NK-92 treated with Interleukin-12 subunit alpha and Interleukin-12 subunit beta, amount 100 ng/mL, for 24 hours (cell line): ENCODE data around the gene FBXL7.

Source experiments
- DNase-seq: peaks from one replicate; lab custom pipeline; 2025; lab: John Stamatoyannopoulos, UW

Gene FBXL7

DNA sequence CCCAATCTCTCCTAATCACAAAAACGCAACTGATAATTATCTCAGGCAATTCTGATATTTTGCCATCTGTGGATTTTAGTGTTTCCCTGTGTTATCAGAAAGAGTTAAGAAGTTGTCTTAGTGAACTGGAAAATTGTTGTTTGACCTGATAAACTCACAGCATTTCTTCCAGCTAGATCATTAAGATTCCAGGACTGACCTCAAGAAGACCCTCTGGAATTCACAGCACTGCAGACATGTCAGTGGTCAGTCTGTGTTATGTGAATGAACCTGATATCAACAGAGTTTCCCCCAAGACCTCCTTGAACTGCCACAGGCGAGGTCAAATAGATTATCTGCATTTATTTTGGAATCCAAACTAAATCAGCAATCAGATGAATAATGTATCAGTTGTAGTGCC is 174.7 kb downstream of the FBXL7 start:
- no peak for DNase-seq

DNA sequence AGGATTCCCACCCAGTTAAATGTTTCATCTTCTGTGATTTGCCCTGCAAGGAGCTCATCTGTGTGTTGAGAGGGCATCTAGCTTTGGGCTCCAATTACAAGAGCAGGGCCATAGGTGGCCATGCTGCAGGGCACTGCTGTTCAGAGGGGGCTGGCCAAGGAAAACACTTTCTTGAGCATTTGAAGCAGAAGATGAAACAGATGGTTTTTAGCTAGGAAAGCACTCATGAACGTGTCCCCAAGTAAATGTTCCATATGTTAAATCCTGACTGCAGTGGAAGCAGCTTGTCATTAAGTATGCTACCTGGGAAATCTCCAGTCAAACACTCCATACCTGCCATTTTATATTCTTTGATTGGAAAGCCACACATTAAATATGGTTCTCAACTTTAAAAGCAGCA is 176.6 kb downstream of the FBXL7 start:
- DNase-seq, result no peak

DNA sequence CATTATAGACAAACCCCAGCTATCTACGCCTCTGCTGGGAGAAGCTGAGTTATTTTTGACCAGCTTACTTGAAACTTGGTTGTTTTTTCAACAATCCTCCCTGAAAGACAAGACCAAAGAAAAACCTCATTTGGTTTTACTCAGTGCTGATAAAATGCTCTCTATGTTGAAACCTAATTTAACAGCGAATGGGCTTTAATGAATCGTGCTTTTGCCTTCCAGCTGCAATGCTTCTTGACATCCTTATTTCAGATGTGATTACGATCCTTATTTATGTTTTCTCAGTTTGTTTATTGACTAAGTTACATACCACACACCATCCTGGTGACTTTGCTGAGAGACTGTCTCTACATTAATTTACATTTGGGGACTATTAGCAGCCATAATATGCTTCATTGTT is 179.2 kb downstream of the FBXL7 start:
- DNase-seq, result no peak

DNA sequence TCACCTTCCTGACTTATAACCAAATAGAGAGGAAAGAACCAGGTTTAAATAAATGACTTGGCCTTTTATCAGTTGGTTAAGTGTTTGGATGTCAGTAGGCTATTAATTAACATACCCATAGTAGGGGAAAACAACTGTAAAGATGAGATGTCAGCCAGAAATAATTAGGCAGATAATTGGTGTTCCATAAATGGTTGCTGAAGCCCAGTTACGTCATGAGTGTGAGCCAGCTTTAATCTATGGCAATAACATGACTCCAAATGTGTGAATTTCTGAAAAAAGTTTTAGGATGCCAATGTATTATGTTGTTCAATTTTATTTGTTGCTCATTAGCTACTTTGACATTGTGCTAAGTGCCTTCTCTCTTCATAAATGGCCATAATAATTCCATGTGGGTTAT is 180.5 kb downstream of the FBXL7 start:
- DNase-seq, result no peak

DNA sequence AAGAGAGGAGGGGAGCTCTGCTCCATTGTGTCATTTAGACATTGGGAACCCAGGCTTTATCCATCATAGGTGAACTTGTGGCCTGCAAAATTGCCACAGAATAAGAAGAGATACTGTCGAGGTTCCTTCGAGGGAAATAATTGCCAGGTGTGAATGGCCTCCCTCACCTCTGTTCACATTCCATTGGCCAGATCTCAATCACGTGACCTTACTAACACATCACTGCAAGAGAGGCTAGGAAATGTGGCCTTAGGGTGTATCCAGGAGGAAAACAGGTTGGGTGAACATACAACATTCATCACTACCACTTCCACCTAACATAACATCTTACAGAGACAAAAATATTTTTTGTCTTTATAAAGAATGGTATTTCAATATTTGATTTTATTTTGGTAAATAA is 182.1 kb downstream of the FBXL7 start:
- DNase-seq, result no peak

DNA sequence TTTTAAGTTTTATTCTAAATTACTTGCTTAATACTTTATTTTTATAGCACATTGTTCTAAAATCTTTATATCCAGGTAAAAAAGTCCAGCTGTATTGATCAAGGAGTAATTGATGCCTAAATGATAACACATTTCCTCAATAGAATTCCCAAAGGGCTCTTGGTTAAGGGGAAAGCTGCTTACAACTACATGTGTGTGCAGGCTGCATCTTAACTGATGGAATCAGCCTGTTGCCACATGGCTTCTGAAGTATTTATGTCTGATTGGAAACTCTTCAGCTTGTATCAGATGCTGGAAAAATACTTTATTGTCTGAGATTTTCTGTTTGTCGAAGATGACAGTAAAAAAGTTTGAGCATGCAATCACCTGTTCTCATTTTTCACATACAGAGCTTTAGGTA is 182.6 kb downstream of the FBXL7 start:
- DNase-seq, result no peak

DNA sequence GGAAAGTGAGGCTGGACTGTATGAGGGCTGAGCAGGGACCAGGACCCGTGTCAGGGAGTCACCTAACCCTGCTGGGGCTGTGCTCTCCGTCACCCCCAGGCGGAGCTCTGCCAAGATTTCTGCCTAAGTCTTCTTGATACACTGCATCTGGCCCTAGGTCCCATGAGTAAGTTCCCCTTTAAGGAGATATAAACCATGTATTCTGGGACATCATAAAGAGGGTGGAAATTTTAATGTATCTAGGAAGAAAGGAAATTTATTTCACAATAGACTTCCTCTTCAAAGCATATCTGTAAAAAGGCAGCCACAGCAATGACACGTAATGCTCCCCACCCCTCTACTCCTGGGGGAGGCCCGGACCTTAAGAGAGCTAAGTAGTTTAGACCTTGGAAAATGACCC is 183.4 kb downstream of the FBXL7 start:
- no peak for DNase-seq

DNA sequence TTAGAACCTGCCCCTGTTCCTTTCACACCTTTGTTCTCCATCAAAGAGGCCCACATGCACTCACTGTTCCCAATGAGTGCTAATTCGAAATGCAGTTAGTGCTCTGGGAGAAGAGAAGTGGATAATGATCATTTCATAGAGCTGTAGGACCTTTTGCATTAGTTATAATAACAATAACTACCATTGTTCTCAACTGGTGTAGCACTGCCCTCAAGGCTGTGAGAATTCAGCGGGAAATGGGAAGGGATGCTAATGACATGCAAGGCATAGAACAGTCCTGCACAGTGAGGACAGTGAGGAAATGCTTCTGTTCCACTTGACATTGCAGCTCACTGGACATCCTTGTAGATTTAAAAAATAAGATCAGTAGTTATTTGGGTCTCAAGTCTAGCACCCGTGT is 187.4 kb downstream of the FBXL7 start:
- no peak for DNase-seq

DNA sequence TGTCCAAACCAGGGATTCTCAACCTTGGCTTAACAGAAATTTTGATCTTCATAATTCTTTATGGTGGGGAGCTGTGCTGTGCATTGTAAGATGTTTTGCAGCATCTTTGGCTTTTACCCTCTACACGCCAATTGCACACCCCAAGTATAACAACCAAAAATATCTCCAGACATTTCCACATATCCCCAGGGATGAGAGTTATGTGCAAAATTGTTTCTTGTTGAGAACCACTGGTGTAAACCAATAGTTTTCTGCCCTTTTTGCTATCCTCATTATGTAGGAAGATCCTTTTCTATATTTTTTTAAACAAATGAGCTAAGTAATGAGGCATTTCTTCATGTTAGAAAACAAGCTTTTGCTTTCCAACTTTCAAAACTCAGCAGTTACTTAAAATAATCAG is 189.9 kb downstream of the FBXL7 start:
- no peak for DNase-seq

DNA sequence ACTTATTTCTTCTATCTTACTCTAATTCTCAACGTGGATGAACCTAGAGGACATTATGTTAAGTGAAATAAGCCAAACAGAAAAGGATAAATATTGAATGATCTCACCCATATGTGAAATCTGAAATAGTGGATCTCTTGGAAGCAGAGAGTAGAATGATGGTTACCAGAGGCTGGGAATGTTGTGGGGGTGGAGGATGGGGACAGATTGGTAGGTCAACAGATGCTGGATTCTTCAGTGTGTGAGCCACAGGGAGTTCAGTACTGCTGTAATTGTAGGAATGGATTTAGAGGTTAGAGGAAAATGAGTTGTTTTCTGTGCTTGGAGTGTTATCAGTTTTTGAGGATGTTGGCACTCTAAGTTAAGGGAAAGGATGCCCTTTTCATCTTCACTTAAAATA is 190.6 kb downstream of the FBXL7 start:
- DNase-seq, result no peak

DNA sequence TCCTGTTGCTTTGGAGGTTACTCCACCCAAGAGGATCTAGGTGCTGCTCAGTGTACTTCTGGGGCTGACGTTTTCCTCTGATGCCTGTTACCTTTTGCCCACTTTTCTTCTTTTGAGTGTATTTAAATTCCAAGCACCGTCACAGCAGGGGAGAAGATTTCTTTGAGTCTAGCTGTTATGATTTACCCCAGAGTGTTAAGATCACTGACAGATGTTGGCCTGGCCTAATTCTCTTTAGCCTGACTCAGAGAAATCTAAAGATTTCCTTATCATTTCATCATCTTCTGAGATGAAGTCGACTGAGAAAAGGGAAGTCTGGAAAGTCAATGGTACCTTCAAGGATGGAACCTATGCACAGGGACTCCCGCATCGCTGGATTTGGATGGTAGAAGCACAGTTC is 191.5 kb downstream of the FBXL7 start:
- no peak for DNase-seq

DNA sequence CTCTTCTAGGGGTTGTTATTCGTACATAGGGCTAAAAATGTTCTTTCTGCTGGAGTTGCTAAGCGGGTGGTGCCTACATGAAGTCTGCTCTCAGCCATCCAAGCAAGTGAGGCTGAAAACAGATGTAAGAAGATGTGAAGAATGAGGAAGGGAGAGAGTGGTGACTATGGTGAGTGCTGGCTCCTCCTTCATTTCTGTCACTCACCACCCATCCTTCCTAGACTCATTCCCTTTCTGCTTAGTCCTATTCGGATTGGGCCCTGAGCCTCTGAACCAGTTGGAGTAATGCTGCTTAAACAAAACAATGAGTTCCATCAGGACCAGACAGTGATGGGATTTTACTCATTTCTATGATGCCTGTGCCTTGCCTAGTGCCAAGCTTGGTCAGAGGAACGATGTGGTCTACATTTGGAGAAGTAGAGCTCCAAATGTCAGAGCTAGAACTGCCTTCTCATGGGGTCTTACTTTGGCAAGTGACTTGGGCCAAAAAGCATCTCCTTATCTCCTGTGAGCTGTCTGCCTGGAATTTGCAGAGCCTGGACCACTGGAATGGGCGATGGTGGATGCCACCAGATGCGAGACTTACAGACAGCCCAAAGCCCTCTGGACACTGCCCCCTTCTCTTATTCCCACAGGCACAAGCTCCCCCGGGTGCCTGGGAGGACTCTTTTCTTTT is 192.9 kb downstream of the FBXL7 start:
- DNase-seq, result no peak

DNA sequence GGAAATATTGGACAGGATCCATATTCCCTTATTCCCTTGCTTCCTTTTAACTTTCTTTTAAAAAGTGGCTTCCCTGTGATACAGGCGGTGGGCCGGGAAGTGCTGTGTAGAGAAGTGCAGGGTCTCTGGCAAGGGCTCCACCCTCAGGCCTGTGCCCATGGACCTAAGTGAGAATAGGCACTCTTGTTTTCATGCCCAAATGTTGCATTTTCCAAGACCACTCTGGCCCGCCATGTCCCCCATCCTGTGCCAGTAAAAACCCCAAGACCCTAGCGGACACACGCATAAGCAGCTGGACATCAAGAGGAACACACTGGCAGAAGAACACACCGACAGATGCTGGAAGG is 193.4 kb downstream of the FBXL7 start:
- DNase-seq, result no peak

DNA sequence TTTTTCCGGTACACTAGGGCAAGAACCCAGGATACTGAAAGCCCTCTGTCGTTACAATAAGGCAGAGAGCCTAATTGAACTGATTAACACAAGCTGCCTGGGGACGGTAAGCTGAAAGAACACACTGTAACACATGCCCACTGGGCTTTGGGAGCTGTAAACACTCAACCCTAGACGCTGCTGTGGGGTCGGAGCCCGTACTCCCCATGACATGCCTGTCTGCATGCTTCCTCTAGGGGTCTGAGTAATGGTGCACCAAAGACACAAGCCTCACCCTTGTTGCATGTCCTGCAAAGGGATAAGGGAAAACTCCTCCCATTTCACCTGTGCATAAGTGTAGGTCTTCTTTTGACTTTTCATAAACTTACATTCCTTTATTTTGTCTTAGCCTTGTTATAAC is 194.0 kb downstream of the FBXL7 start:
- no peak for DNase-seq

DNA sequence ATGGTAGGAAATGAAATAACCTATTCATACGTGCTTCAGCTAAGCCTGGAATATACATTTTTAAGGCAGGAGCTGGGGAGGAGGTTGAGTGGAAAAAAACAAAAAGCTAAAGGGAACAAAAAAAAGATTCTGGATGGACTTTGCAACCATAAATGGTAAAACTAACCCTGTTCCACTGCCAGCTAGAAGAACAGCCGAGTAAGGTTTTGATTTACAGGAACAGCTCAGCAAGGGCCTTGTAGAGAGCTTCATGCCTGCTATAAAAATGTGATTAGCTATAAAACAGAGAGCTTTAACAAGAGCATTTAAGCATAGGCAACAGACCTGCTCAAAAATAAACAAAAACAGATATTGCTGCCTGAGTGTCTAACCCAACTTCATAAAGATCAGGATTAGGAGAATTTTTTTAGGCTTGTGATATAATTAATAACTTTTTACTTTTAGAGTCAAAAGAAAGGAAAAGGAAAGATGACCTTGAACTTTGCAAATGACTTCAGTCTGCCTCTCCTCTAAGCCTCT is 194.8 kb downstream of the FBXL7 start:
- no peak for DNase-seq

DNA sequence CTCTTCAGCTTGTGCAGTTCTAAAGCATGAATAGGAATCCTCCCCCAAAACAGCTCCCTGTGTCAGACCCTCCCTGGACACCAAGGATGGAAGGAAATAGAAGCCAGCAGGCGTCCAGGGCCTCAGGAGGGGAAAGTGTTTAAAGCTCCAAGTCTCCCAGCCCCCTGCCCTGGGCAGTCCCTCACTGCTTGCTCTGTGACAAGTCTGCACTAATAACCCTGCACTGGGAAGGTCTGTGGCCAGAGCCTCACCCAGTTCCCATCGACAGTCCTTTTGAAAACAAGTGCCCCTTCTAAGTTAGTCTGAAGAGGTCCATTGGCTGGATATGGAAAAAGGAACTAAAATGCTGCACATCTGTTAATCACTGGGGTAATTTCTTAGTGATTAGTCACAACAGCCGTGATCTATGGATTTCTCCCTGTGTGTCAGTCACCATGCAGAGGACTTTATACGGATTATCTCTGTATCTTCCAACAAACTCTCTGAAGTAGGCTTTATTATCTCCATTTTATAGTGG is 195.3 kb downstream of the FBXL7 start:
- no peak for DNase-seq

DNA sequence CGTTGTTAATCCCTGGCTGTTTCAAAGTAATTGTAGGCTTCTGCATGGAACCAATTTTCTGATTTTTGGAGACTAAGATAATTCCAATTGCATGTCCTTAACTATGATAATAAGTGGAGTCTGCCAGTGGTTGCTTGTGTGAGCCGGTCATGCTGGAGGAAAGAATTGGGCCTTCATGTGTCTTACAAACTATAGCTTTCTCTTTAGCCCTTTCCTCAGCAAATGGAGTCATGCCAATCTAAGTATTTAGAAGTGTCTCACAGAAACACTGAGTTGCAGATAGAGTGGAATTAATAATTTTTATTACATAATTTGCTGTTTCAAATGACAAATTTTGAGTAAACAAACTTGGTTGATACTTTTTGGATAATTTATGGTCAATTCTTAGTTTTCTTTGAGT is 200.4 kb downstream of the FBXL7 start:
- no peak for DNase-seq

DNA sequence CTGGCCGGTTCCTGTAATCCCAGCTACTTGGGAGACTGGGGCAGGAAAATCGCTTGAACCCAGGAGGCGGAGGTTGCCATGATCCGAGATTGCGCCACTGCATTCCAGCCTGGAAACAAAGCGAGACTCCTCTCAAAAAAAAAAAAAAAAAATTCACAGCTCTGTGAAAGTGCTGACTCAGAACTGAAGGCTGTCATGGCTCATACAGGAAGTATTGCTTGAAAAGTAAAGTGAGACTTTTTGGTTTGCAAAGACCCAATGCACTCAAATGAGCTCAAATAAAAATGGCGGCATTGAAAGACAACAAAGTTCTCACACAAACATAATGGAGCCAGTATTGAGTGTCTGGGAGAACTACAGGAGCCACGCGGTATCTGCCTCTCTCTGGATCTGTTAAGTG is 202.1 kb downstream of the FBXL7 start:
- no peak for DNase-seq

DNA sequence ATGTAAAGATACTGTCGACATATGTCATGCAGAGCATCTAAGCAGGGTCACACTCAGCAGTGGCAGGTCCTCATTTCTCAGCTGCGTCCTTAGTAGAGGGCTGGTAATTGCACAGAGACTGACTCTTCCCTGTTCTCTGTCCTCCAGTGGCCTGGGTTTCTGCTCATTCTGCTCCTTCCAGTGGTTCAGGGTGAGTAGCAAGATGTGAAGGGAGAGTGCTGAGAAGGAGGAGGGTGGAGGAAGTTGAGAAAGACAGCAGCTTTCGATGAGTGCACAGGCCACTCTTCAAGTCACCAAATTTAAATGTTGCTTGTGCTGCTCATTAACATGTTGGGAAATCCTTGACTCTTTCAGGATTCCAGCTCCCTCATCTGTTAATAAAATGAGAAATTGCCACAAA is 203.9 kb downstream of the FBXL7 start:
- DNase-seq, result no peak

DNA sequence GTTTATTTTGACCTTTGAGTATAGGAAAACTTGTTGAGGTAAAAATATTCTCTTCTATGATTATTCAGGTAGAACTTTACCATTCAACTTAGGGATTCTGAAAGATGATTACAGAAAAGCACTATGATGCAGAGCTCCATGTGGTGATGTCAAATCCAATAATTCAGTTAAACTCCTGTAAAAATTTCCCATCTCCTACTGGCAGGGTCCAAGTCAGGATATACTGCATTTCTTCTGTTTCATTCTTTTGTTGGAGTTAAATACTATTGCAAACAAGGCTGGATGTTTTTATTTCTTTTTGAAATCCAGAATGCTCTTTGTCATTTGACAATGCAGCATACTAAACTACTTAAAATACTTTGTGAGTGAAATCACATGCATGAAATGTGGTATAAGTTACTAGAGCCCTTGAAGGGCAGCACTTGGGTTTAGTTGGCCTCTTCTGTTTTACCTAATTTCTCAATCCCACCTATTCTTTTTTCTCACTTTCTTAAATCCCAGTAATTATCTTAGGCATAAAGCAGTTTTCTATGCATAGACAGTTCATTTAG is 204.5 kb downstream of the FBXL7 start:
- DNase-seq, result no peak

DNA sequence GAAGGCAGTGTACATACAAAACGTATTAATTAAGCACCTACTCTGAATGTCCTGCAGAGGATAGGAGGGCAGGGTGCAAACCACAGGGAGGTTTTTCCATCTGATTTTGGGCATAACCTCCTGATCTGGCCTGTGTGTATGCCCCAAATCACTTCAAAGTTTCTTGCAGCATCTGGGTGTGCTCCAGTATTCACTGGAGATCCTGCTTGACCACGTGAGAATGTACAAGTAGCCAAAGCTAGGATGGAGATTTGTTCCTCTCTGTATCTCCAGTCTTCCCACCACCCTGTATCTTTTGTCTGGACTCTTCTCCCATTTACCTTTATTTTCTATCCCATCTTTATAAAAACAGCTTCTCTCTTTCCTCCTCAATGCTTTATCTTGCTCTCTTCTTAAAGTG is 207.7 kb downstream of the FBXL7 start:
- DNase-seq, result no peak

DNA sequence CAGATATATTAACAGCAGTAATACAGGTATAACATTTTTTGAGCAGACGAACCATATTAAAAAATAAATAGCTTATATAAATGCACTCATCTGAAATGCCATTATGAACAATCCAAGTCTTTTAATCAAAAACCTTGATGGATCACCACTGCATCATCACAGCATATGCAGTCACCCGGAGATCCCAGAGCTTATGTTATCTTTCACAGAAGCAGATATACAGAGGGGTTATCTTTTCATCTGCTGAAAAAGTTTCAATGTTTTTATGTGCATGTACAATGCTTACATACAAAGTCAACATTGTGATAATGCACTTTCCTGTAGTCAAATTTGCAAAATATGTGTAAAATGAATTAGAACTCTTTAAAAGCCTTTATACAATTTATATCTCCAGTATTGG is 211.9 kb downstream of the FBXL7 start:
- DNase-seq, result no peak

DNA sequence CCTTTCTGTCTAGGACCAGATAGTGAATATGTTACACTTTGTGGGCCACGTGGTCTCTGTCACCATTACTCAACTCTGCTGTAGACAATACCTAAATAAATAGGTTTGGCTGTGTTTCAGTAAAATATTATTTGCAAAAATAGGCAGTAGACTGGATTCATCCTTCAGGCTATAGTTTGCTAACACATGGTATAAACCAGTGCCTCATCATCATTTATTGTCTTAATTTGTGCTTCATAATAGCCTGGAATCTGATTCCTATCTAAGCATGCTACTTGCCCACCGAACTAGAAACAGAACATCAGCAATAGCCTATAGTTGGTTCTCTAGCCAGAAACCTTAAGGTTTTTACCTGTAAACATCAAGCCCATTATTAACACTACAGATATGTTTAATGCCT is 215.6 kb downstream of the FBXL7 start:
- DNase-seq, result no peak

DNA sequence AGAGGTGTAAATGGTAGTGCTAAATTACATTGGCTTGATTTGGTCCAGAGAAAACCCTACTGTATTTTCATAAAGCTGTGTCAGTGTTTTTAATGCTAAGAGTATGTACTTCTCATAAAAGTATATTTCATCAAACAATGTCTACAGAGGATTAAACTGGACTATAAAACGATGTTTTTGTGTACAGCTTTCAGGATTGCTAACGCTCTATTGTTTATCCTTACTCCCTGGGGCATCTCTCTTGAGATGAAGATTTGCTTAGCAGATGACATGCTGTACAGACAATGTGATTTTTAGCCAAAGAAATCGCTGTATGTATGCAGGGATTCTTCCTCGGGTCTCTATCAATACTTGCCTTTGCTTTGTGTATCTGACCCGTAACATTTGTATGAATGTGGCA is 216.0 kb downstream of the FBXL7 start:
- DNase-seq, result no peak
